ENCODE measurements around the gene ATG101. TPM values are rescaled to one million over a fixed set of nuclear protein-coding genes. Genes with fewer than 3 reads are reported as not detected.

ATG101 gene
- total RNA-seq, 4 donors from 2014 or later, result 36.7 to 60.2 (median 52.6) TPM

- H3K4me3 ChIP-seq, result no peak overlapping the region
- H3K27me3 ChIP-seq, result peaks cover 41% of the 10 kb centered on the region
- H3K4me1 ChIP-seq, result peaks cover 0 to 6% (median 1%) of the 10 kb centered on the region in 3 donors
- H3K27ac ChIP-seq, result no peak overlapping the region
- WGBS, 2 donors (ENCODE audit: low coverage in 1 of 2), result 72 to 81% methylated on average over 8 to 14 of the region's 20 CpGs
- no peak for ATAC-seq
- H3K9me3 ChIP-seq, result no peaks in the 10 kb centered on the region
- no peak for TF ChIP-seq EP300 (IDR thresholded peaks at IDR 0.05)
- no peak for TF ChIP-seq POLR2AphosphoS5 (IDR thresholded peaks at IDR 0.05)
- TF ChIP-seq POLR2A (IDR thresholded peaks at IDR 0.05), result no peak
- no peaks in the 10 kb centered on the region for H3K36me3 ChIP-seq
Observed at GRCh38 chr12:52087961-52088820, 18.4 kb downstream of the ATG101 start.

GRCh38 chr12:52089491-52089890 is 19.7 kb downstream of the ATG101 start:
- no peak for TF ChIP-seq POLR2AphosphoS5 (IDR thresholded peaks at IDR 0.05)
- no peak for TF ChIP-seq POLR2A (IDR thresholded peaks at IDR 0.05)
- 83 to 90% methylated on average over 8 to 9 of the region's 11 CpGs for WGBS, 2 donors (ENCODE audit: low coverage in 1 of 2)
- no peak overlapping the region for H3K4me3 ChIP-seq
- no peaks in the 10 kb centered on the region for H3K9me3 ChIP-seq
- H3K4me1 ChIP-seq, result no peaks in the 10 kb centered on the region
- H3K27ac ChIP-seq, result no peak overlapping the region
- H3K36me3 ChIP-seq, result no peaks in the 10 kb centered on the region
- no peak for ATAC-seq
- peaks cover 49% of the 10 kb centered on the region for H3K27me3 ChIP-seq

GRCh38 chr12:52090291-52090690 is 20.5 kb downstream of the ATG101 start:
- no peak overlapping the region for H3K27ac ChIP-seq
- WGBS, 2 donors (ENCODE audit: low coverage in 1 of 2), result 73 to 93% methylated on average over 7 of the region's 10 CpGs
- no peak overlapping the region for H3K4me3 ChIP-seq
- H3K9me3 ChIP-seq, result no peaks in the 10 kb centered on the region
- H3K36me3 ChIP-seq, result no peaks in the 10 kb centered on the region
- no peak for TF ChIP-seq POLR2AphosphoS5 (IDR thresholded peaks at IDR 0.05)
- no peak for TF ChIP-seq EP300 (IDR thresholded peaks at IDR 0.05)
- no peak for TF ChIP-seq POLR2A (IDR thresholded peaks at IDR 0.05)
- TF ChIP-seq, protein P1, sequence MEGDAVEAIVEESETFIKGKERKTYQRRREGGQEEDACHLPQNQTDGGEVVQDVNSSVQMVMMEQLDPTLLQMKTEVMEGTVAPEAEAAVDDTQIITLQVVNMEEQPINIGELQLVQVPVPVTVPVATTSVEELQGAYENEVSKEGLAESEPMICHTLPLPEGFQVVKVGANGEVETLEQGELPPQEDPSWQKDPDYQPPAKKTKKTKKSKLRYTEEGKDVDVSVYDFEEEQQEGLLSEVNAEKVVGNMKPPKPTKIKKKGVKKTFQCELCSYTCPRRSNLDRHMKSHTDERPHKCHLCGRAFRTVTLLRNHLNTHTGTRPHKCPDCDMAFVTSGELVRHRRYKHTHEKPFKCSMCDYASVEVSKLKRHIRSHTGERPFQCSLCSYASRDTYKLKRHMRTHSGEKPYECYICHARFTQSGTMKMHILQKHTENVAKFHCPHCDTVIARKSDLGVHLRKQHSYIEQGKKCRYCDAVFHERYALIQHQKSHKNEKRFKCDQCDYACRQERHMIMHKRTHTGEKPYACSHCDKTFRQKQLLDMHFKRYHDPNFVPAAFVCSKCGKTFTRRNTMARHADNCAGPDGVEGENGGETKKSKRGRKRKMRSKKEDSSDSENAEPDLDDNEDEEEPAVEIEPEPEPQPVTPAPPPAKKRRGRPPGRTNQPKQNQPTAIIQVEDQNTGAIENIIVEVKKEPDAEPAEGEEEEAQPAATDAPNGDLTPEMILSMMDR (IDR thresholded peaks at IDR 0.05), result no peak
- ATAC-seq, result no peak
- peaks cover 54% of the 10 kb centered on the region for H3K27me3 ChIP-seq
- H3K4me1 ChIP-seq, result no peaks in the 10 kb centered on the region

GRCh38 chr12:52091061-52091460 is 21.3 kb downstream of the ATG101 start:
- Histone ChIP-seq H3K4me1 (no peaks in the 10 kb centered on the region), H3K36me3 (no peaks in the 10 kb centered on the region), H3K27ac (no peak overlapping the region), H3K9me3 (no peaks in the 10 kb centered on the region), H3K4me3 (no peak overlapping the region), H3K27me3 (peaks cover 56% of the 10 kb centered on the region)
- 28 to 32% methylated on average over 3 of the region's 3 CpGs for WGBS, 2 donors (ENCODE audit: low coverage in 1 of 2)
- TF ChIP-seq POLR2AphosphoS5 (IDR thresholded peaks at IDR 0.05) (no peak), EP300 (IDR thresholded peaks at IDR 0.05) (no peak), POLR2A (IDR thresholded peaks at IDR 0.05) (no peak)
- TF ChIP-seq, protein P1 (IDR thresholded peaks at IDR 0.05), result no peak
- ATAC-seq, result no peak

DNA sequence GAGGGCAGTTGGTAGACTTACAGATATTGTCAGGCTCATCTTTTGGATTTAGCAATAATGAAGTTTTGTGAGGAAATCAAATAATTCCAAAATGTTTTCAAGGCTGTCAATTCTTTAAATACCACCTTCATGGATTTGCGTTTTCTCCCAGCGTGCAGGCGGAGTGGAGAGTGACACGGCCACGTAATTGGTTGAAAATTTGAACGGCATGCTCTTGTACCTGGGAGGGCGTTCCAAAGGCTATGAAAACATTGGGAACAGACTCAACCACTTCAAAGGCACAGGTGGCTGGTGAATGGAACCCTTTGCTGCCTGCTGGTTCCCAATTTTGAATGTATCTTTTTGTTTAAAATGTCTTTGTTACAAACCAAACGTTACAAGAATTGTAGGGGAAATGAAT is 22.1 kb downstream of the ATG101 start:
- Histone ChIP-seq H3K4me3 (no peak overlapping the region), H3K9me3 (no peaks in the 10 kb centered on the region), H3K36me3 (no peaks in the 10 kb centered on the region), H3K4me1 (no peaks in the 10 kb centered on the region), H3K27ac (no peak overlapping the region), H3K27me3 (peaks cover 58% of the 10 kb centered on the region)
- TF ChIP-seq, protein P1 (IDR thresholded peaks at IDR 0.05), result no peak
- TF ChIP-seq POLR2A (IDR thresholded peaks at IDR 0.05) (no peak), EP300 (IDR thresholded peaks at IDR 0.05) (no peak), POLR2AphosphoS5 (IDR thresholded peaks at IDR 0.05) (no peak)
- ATAC-seq, result no peak
- WGBS, 2 donors (ENCODE audit: low coverage in 1 of 2), result 71 to 72% methylated on average over 8 of the region's 8 CpGs

DNA sequence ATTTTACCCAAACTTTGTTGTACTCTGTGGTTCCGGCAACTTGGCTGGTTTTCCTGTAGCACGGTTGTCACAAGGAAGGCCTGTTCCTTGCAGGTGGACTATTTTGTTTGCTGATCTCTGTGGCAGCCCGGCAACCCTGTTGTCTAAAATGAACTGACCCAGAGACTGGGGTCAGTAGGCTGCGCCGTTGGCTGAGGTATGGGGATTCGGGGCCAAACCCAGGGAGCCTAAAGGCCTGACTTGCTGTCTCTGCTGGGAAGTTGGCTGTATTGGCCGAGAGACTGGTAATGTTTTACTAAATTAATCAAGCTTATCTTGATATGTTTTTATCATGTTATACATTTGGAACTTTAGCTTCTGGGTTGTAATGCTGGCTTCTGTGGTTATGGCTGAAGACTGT is 23.6 kb downstream of the ATG101 start:
- Histone ChIP-seq H3K27me3 (peaks cover 62% of the 10 kb centered on the region), H3K36me3 (no peaks in the 10 kb centered on the region), H3K4me1 (no peaks in the 10 kb centered on the region), H3K27ac (no peak overlapping the region), H3K9me3 (no peaks in the 10 kb centered on the region), H3K4me3 (no peak overlapping the region)
- WGBS, 2 donors (ENCODE audit: low coverage in 1 of 2), result 77 to 92% methylated on average over 2 of the region's 7 CpGs
- no peak for TF ChIP-seq POLR2AphosphoS5 (IDR thresholded peaks at IDR 0.05)
- TF ChIP-seq, protein P1 (IDR thresholded peaks at IDR 0.05), result no peak
- no peak for TF ChIP-seq POLR2A (IDR thresholded peaks at IDR 0.05)
- TF ChIP-seq EP300 (IDR thresholded peaks at IDR 0.05), result no peak
- no peak for ATAC-seq

Data from gastroesophageal sphincter (tissue), 4 donors.